HEK293 (cell line): ENCODE data around the gene CPLX1.

Experiments used
- GLI4 ChIP-seq: fragments of 450-650 bp; formaldehyde crosslinking; IDR thresholded peaks from 2 replicates; pipeline ENCODE4 v1.5.1; 2016; ENCODE audit warnings: missing biosample characterization, missing genetic modification characterization
- ZBTB11 ChIP-seq: fragments of 450-650 bp; formaldehyde crosslinking; conservative IDR thresholded peaks from 2 replicates; pipeline ENCODE4 v1.5.1; 2016; ENCODE audit warnings: low read depth, missing biosample characterization, missing genetic modification characterization
- ZBTB44 ChIP-seq: fragments of 450-650 bp; IDR thresholded peaks from 2 replicates; pipeline ENCODE4 v1.5.1; 2018; ENCODE audit warnings: missing biosample characterization, mild to moderate bottlenecking, missing genetic modification characterization
- ZNF23 ChIP-seq: fragments of 450-650 bp; formaldehyde crosslinking; IDR thresholded peaks from 2 replicates; pipeline ENCODE4 v1.5.1; 2016; ENCODE audit warnings: missing biosample characterization, missing genetic modification characterization, borderline replicate concordance

GRCh38 chr4:856225-856901 is 30.4 kb upstream of the CPLX1 start:
- TF ChIP-seq GLI4 (tag by site-specific recombination): no peak
- TF ChIP-seq ZBTB44 (tag by site-specific recombination): no peak
- no peak for TF ChIP-seq ZBTB11 (tag by site-specific recombination)
- no peak for TF ChIP-seq ZNF23
